GM12892 (cell line): ENCODE results near the gene PLXDC1.

Experiments used
- POLR2A ChIP-seq: IDR thresholded peaks from 2 replicates; pipeline ENCODE4 v1.6.1; 2011; ENCODE audit warnings: low read depth, low read length, control low read depth
- POLR2AphosphoS5 ChIP-seq: IDR thresholded peaks from 2 replicates; pipeline ENCODE4 v1.6.1; 2011; ENCODE audit warnings: low read depth, low read length, control low read depth
- TAF1 ChIP-seq: IDR thresholded peaks from 2 replicates; pipeline ENCODE4 v1.6.1; 2011; ENCODE audit warnings: low read depth, mild to moderate bottlenecking, control low read depth, low read length, borderline replicate concordance

DNA sequence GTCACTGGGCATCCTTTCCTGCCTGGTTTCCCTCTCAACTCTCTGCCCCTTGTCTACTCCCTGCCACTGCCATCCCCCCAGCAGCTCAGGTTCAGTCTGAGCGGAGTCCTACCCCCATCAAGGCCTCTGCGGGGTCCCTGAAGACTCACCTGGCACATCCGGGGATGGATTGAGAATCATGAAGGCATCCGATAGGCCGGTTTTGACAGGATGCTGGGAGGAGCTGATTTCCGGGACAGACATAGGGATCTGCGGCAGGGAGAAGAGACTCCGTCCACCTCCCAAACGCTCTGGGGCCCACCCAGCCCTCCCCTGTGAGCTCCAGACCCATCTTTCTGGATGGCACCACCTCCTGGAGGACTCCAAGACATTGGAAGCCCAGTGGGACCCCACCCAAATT, 45.7 kb downstream of the PLXDC1 start:
- TF ChIP-seq POLR2AphosphoS5 = no peak
- no peak for TF ChIP-seq TAF1
- no peak for TF ChIP-seq POLR2A
